Suprapubic skin (tissue), 4 donors: ENCODE measurements around the gene JPH3. TPM values are rescaled to one million over a fixed set of nuclear protein-coding genes. Genes with fewer than 3 reads are reported as not detected.

Source experiments
- DNase-seq, 2 donors: peaks; one replicate each; pipeline ENCODE4 v3.0.0-alpha.2; 2019; ENCODE audit warnings: low spot score in 2 of 2
- H3K27ac ChIP-seq: fragments of 200-600 bp; sonication (generic); one replicate; pipeline ENCODE4 v1.5.1; 2019
- H3K27me3 ChIP-seq: fragments of 200-600 bp; sonication (generic); one replicate; pipeline ENCODE4 v1.5.1; 2019
- H3K36me3 ChIP-seq: fragments of 200-600 bp; sonication (generic); one replicate; pipeline ENCODE4 v1.5.1; 2019
- H3K4me1 ChIP-seq: fragments of 200-600 bp; sonication (generic); one replicate; pipeline ENCODE4 v1.5.1; 2019
- H3K4me3 ChIP-seq: fragments of 200-600 bp; sonication (generic); one replicate; pipeline ENCODE4 v1.5.1; 2019; ENCODE audit warnings: mild to moderate bottlenecking
- H3K9me3 ChIP-seq: fragments of 200-600 bp; sonication (generic); one replicate; pipeline ENCODE4 v1.5.1; 2019
- CTCF ChIP-seq, 2 donors: fragments of 200-600 bp in 1 of 2; fragments of 450-650 bp in 1 of 2; sonication (generic) in 1 of 2; IDR thresholded peaks; one replicate each; pipeline ENCODE4 v1.5.1; 2016 to 2019; ENCODE audit warnings: antibody characterized with exemption in 2 of 2, mild to moderate bottlenecking in 1 of 2, moderate library complexity in 1 of 2
- EP300 ChIP-seq: sonication (generic); formaldehyde crosslinking; IDR thresholded peaks from one replicate; pipeline ENCODE4 v1.6.1; 2017; ENCODE audit warnings: antibody characterized with exemption
- POLR2A ChIP-seq, 2 donors: fragments of 450-650 bp; IDR thresholded peaks; one replicate each; pipeline ENCODE4 v1.6.1; 2017; ENCODE audit warnings: antibody characterized with exemption in 2 of 2, mild to moderate bottlenecking in 2 of 2, moderate library complexity in 2 of 2
- POLR2AphosphoS5 ChIP-seq, 3 donors: sonication (generic); formaldehyde crosslinking; IDR thresholded peaks; one replicate each; pipeline ENCODE4 v1.6.1; 2017; ENCODE audit warnings: antibody characterized with exemption in 3 of 3
- whole genome bisulfite sequencing: methylation state at CpG from one replicate; pipeline ENCODE4 v1.1.5; 2018; 5-methylcytosine and 5-hydroxymethylcytosine counted together
- total RNA-seq, 4 donors: library from RNA; depleted of rRNA; stranded (reverse); fragments of >200 nt; gene quantifications; one replicate each; pipeline ENCODE4 v1.1.0, GENCODE V29; 2016

Gene JPH3
- total RNA-seq, 4 donors from 2014 or later, result not detected

- H3K4me3 ChIP-seq, result peak overlapping the region; percentile 29
- H3K4me1 ChIP-seq, result peaks cover 18% of the 10 kb centered on the region
- peaks cover 85% of the 10 kb centered on the region for H3K27me3 ChIP-seq
- no peak for TF ChIP-seq CTCF (IDR thresholded peaks at IDR 0.05)
- no peak for TF ChIP-seq POLR2AphosphoS5 (IDR thresholded peaks at IDR 0.05)
- no peak for TF ChIP-seq EP300
- no peak for TF ChIP-seq POLR2A (IDR thresholded peaks at IDR 0.05)
- no peak for DNase-seq
- no peaks in the 10 kb centered on the region for H3K9me3 ChIP-seq
- H3K36me3 ChIP-seq, result no peaks in the 10 kb centered on the region
- no peak overlapping the region for H3K27ac ChIP-seq
- 3% methylated on average over 25 of the region's 32 CpGs for WGBS
Measured at GRCh38 chr16:87601401-87601981, 817 bp upstream of the JPH3 start.

GRCh38 chr16:87602821-87603683, 744 bp downstream of the JPH3 start:
- no peak overlapping the region for H3K27ac ChIP-seq
- no peak for DNase-seq
- WGBS, result 3% methylated on average over 16 of the region's 97 CpGs
- H3K27me3 ChIP-seq, result peaks cover 96% of the 10 kb centered on the region
- TF ChIP-seq POLR2AphosphoS5 (IDR thresholded peaks at IDR 0.05), result no peak
- no peak for TF ChIP-seq POLR2A (IDR thresholded peaks at IDR 0.05)
- TF ChIP-seq CTCF (IDR thresholded peaks at IDR 0.05), result no peak
- TF ChIP-seq EP300, result no peak
- H3K36me3 ChIP-seq, result no peaks in the 10 kb centered on the region
- no peaks in the 10 kb centered on the region for H3K9me3 ChIP-seq
- peak overlapping the region; percentile 36 for H3K4me3 ChIP-seq
- H3K4me1 ChIP-seq, result peaks cover 18% of the 10 kb centered on the region

- DNase-seq, result no peak
- no peak for TF ChIP-seq POLR2AphosphoS5 (IDR thresholded peaks at IDR 0.05)
- TF ChIP-seq EP300, result no peak
- no peak for TF ChIP-seq POLR2A (IDR thresholded peaks at IDR 0.05)
- no peak for TF ChIP-seq CTCF (IDR thresholded peaks at IDR 0.05)
- H3K27ac ChIP-seq, result no peak overlapping the region
- H3K4me1 ChIP-seq, result peaks cover 18% of the 10 kb centered on the region
- H3K36me3 ChIP-seq, result no peaks in the 10 kb centered on the region
- no peaks in the 10 kb centered on the region for H3K9me3 ChIP-seq
- WGBS, result 13% methylated on average over 19 of the region's 44 CpGs
- H3K4me3 ChIP-seq, result no peak overlapping the region
- peaks cover 96% of the 10 kb centered on the region for H3K27me3 ChIP-seq
Measured at GRCh38 chr16:87603684-87604633, 1.7 kb downstream of the JPH3 start.

- Histone ChIP-seq H3K36me3 (no peaks in the 10 kb centered on the region), H3K27me3 (peaks cover 96% of the 10 kb centered on the region), H3K4me3 (no peak overlapping the region), H3K4me1 (peaks cover 18% of the 10 kb centered on the region), H3K27ac (no peak overlapping the region), H3K9me3 (no peaks in the 10 kb centered on the region)
- WGBS, result 68% methylated on average over 8 of the region's 22 CpGs
- TF ChIP-seq POLR2A (IDR thresholded peaks at IDR 0.05) (no peak), EP300 (no peak), POLR2AphosphoS5 (IDR thresholded peaks at IDR 0.05) (no peak), CTCF (IDR thresholded peaks at IDR 0.05) (no peak)
- DNase-seq, result no peak
Measured at GRCh38 chr16:87604634-87605111, 2.4 kb downstream of the JPH3 start.
